ENCODE measurements around the gene DCST2.

DCST2 gene

DNA sequence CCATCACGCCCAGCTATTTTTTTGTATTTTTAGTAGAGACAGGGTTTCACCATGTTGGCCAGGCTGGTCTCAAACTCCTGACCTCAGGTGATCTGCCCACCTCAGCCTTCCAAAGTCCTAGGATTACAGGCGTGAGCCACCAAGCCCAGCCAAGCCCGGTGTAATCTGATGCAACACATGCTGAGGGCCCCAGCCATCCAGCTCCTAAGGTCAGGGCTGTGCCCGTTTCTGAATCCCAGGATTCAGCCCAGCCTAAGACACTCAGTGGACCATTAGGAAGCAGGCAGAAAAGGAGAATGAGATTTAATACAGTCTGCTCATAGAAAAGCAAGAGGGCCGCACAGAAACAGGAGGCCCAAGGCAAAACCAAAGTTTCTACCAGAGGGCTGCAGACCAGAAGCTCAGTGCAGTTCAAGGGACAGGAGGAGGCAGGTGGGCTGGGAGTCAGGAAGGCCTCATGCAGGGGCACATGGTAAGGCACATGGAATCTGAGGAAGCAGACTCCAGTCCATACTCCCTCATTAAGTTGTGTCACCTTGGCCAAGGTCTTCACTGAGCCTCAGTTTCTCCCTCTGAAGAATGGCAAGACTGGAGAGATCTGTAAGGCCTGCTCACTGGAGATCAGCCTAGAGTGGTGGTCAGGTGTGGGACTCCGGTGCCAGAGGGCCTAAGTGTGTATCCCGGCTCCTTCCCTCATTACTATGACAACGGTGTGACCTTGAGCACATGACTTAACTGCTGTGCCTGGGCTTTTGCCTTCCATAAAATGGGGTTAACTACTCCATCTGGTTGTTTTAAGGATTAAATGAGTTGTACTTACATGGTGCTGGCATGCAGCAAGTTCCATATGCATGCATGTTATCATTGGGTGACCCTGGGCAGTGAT is 15.1 kb upstream of the DCST2 start:
- no peak for FAIRE-seq

- FAIRE-seq, result peak; percentile 91
These were observed 11.5 kb upstream of the DCST2 start for GRCh38 chr1:155044812-155045657.

DNA sequence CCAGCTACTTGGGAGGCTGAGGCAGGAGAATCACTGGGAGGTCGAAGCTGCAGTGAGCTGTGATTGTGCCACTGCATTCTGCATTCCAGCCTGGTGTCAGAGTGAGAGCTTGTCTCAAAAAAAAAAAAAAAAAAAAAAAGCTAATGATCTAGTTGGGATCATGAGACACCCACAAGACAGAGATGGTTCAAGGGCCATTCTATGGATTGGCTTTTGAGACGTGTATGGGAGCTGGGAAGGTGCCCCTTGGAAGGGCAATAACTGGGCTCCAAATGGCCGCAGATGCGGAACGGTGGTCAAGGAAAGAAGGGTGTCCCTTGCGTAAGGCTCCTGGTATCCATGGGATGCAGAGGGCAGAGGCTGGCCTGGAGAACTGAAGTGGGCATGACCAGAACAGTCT is 10.8 kb upstream of the DCST2 start:
- FAIRE-seq, result no peak

GRCh38 chr1:155043793-155044192 is 10.2 kb upstream of the DCST2 start:
- no peak for FAIRE-seq

- FAIRE-seq, result no peak
These were observed 9.7 kb upstream of the DCST2 start for GRCh38 chr1:155043301-155043702.

DNA sequence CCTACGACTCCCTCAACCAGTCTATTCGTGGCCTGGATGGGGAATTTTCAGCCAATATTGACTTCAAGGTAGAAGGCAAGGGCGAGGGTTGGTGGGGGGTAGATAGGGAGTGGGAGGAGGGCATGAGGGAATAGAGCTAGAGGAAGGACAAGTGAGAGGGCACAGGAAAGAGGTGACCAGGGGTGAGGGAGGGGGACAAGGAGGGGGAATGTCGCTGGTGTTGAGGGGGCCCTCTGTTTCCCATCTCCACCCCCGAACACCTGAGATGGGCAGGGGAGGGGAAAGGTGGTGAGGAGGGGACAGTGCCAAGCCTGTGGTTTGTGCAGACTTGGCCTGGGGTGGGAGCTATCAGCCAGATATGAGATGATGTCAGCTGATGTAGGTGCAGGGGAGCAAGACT is 9.2 kb upstream of the DCST2 start:
- no peak for FAIRE-seq

- FAIRE-seq, result no peak
These were observed 6.9 kb upstream of the DCST2 start for GRCh38 chr1:155040358-155041093.

DNA sequence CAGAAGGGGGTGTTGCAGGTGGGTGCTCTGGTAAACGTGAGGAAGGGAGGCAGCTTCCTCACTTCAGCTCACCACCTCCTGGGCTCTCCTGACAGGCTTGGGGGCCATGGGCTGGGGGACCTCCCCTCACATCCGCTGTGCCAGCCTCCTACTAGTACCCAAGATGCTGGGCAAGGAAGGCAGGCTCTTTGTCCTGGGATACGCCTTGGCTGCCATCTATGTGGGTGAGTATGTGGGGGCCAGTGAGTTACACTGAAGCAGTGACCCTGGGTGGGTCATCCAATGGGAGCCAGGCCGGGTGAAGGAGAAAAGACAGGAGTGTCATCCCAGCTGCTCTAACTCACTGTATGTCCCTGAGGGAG is 5.7 kb upstream of the DCST2 start:
- FAIRE-seq, result no peak

DNA sequence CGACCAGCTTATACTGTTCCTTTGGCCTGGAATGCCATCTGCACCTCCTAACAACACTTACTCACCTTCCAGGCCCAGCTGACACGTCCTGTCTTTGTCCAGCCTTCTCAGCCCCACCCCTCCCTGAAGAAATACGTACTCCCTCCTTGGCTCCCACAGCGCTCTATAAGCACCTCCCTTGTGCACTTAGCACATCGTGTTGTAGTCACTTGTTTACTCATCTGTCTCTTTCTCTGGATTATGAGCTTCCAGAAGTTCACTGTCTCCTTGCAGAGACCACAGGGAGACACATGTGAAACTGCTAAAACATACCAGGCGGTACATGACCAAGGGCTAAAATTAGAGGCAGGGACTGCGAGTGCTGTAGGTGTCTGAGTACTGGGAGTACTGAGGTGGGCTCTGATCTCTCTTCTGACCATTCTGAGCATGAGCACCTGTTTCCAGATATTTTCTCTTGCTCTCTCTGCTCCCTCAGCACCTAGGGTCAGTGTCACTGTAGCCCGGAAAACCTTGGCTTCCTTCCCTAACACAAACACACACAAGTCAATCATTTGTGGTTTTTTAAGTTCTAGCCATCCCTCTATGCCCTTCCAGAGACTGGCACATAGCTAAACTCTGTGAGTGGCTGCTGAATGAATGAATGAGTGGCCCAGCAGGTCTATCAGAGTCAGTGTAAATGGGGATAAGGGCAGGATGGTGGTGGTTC is 5.2 kb upstream of the DCST2 start:
- no peak for FAIRE-seq

DNA sequence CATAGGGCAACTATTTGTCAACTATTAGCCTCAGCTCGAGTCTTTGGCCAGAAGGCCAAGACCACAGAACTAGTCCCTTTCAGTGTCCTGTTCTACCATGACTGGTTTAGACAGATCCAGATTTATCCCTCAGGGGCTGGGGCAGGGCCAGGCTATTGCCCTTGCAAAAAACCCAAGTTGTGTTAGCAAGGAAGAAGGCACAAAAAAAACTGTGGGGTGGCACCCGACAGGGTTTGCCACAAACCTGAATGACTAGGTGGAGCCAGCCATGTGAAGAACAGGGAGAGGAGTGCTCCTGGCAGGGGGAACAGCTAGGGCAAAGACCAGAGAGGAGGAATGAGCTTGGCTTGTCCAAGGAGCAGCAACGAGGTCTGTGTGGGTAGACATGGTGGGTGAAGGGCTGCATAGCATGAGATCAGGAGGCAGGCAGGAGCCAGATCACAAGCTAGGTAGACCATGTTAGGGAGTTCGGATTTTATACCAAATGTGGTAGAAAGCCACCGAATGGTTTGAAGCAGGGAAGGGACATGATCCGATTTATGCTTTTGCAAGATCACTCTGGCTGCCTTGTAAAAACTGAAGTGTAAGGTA is 4.4 kb upstream of the DCST2 start:
- FAIRE-seq, result no peak

- no peak for FAIRE-seq
These were observed 3.5 kb upstream of the DCST2 start for GRCh38 chr1:155037043-155037442.

- FAIRE-seq, result no peak
These were observed 2.4 kb upstream of the DCST2 start for GRCh38 chr1:155035936-155036335.

- no peak for FAIRE-seq
These were observed 982 bp upstream of the DCST2 start for GRCh38 chr1:155034318-155035208.

GRCh38 chr1:155032886-155033285 is 695 bp downstream of the DCST2 start:
- no peak for FAIRE-seq

DNA sequence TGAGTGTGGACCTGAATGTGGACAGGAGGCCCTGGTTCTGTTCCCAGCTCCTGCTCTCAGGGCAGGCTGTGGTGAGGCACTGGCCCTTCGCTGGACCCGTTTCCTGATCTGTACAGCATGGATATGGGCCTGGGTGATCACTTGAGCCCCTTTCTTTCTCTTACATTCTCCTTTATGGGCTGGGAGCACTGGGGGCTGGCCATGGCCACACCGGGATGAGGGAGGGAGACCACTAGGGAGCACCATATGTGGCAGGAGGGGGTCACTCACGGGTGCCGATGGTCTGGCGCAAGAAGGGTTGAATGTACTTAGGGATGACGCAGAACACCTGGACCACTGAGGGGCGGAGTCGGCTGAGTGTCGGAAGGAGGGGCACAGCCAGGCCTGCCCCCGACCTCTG is 2.7 kb downstream of the DCST2 start:
- FAIRE-seq, result no peak

DNA sequence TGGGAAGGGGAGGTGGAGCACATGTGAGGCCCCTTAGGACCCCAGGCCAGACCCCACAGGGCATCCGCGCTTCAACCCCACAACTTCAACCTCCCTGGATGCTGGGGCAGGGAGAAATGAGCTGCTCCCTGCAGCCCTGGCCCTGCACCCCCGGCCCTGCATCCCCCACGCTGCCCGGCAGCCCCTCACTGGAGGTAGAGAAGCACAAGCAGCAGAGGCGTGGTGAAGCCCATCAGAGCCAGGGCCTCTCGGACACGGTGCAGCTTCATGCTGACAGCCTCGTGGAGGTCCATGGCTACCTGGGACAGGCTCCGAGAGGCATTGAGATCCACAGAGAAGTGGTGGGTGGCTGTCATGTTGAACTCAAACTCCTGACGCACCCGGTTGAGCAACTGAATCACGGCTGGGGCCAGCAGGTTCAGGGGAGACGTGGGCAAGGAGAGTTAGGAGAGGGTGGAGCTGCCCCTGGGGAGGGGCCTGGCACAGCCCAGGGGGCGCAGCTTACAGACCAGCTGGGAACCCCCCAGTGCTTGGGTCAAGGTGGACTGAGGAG is 3.3 kb downstream of the DCST2 start:
- FAIRE-seq, result no peak

DNA sequence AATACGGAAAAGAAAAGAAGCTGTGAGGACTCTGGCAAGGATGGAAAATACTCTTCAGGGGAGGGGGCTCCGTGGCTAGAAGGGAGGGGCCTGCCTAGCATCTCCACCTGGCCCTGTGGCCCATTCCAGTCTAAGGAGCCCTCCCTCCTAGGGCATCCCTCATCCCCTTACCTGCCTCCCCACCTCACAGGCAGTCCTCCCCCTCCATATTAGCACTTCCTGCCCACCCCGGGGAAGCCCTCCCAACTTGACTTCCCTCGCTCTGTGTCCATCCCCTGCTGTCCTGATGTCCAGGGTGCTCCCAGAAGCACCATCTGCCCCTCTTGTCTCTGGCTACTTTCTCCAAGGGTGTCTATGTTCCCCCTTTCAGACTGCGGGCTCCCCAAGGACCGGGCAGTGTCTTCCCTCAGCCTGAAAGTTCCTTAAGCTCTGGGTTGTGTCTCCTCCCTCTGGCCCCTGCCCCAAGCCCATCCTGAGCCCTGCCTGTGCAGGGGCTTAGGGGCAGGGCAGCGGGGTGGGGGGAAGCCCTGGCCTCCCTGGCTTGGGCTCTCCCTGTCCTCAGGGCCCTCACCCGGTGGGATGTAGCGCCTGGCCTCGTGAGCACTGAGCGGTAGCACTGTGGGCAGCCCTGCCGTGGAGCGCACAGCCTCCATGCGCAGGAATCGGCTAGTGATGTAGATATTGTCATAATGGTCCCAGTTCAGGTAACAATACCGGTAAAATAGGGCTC is 3.9 kb downstream of the DCST2 start:
- no peak for FAIRE-seq

DNA sequence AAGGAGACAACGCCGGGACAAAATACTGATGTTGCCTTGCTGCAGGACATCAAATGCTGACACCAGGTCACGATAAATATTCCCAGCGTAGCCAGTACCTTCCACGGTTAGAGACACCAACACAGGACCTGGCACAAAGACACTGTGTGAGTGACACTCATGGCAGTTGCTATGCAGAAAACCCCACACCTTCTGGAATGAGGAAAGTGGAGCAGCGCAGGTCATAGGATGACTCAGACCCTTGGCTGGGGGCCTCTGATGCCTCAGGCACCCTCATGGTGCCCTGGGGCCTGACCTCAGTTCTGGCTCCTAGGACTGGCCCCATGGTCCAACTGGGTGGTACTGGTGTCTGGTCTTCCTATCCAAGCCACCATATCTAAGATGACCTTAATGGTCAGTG is 7.0 kb downstream of the DCST2 start:
- no peak for FAIRE-seq

- FAIRE-seq, result no peak
These were observed 7.4 kb downstream of the DCST2 start for GRCh38 chr1:155026154-155026553.

DNA sequence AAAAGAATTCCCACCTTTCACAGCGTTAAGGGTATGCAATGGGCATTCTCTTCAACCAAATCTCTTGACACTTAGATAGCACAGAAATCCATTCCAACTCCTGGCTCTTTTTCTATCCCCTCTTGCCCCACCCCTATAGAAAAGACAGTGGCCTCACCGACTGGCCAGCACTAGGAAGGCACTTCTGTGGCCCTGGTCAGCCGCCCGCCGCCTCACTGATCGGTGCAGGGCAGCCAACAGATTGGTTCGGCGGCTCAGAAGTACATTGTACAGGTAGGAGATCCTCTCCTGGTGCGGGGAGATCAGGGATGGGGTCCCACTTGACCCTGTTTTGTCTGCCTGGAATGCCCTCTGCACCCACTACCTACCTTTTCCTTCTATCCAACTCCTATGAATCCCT is 9.3 kb downstream of the DCST2 start:
- FAIRE-seq, result no peak
